ENCODE results near the gene SDK1. TPM values are rescaled to one million over a fixed set of nuclear protein-coding genes. Genes with fewer than 3 reads are reported as not detected.

The SDK1 gene
- total RNA-seq, 1 experiment from 2014 or later, result 7.1 TPM

GRCh38 chr7:4168541-4168940 lies 867.5 kb downstream of the SDK1 start:
- Mint-ChIP-seq H3K9me3 (ENCODE audit: unreplicated experiment) (no peaks in the 10 kb centered on the region), H3K4me1 (ENCODE audit: low read depth, unreplicated experiment) (no peaks in the 10 kb centered on the region), H3K4me3 (ENCODE audit: unreplicated experiment) (no peak overlapping the region), H3K27ac (ENCODE audit: unreplicated experiment) (no peak overlapping the region), H3K27me3 (ENCODE audit: insufficient read depth, unreplicated experiment) (no peaks in the 10 kb centered on the region), H3K36me3 (ENCODE audit: insufficient read depth, unreplicated experiment) (no peaks in the 10 kb centered on the region)
- Histone ChIP-seq H3K9me3 (no peaks in the 10 kb centered on the region), H3K36me3 (ENCODE audit: control insufficient read depth, insufficient read depth, low read length) (no peaks in the 10 kb centered on the region), H3K4me3 (ENCODE audit: low read depth, low read length) (no peak overlapping the region), H3K27me3 (replicated peaks; ENCODE audit: control insufficient read depth, insufficient read depth, low read length) (no peaks in the 10 kb centered on the region), H3K4me1 (no peaks in the 10 kb centered on the region)
- no TSS peak for BruUV-seq (replicated peaks)
- no peak for DNase-seq
- POLR2A ChIA-PET, result no interaction called here
- intact Hi-C loops (cut with micrococcal nuclease; ENCODE audit: unreplicated experiment), result no loop called here
- no peak for TF ChIP-seq CTCF (IDR thresholded peaks at IDR 0.05; ENCODE audit: insufficient read depth in 1 of 2, low read depth in 1 of 2, low read length in 1 of 2, severe bottlenecking in 1 of 2, unreplicated experiment in 1 of 2)
- CTCF ChIA-PET, result no interaction called here

- no peak for DNase-seq
- H3K27me3 ChIP-seq (replicated peaks; ENCODE audit: control insufficient read depth, insufficient read depth, low read length), result no peaks in the 10 kb centered on the region
- no peaks in the 10 kb centered on the region for H3K9me3 Mint-ChIP-seq (ENCODE audit: unreplicated experiment)
- no peak overlapping the region for H3K4me3 ChIP-seq (ENCODE audit: low read depth, low read length)
- no peak overlapping the region for H3K4me3 Mint-ChIP-seq (ENCODE audit: unreplicated experiment)
- no TSS peak for BruUV-seq (replicated peaks)
- CTCF ChIA-PET, result no interaction called here
- H3K36me3 ChIP-seq (ENCODE audit: control insufficient read depth, insufficient read depth, low read length), result no peaks in the 10 kb centered on the region
- H3K9me3 ChIP-seq, result no peaks in the 10 kb centered on the region
- POLR2A ChIA-PET, result no interaction called here
- no peaks in the 10 kb centered on the region for H3K36me3 Mint-ChIP-seq (ENCODE audit: insufficient read depth, unreplicated experiment)
- intact Hi-C loops (cut with micrococcal nuclease; ENCODE audit: unreplicated experiment), result no loop called here
- H3K4me1 Mint-ChIP-seq (ENCODE audit: low read depth, unreplicated experiment), result no peaks in the 10 kb centered on the region
- H3K27me3 Mint-ChIP-seq (ENCODE audit: insufficient read depth, unreplicated experiment), result no peaks in the 10 kb centered on the region
- no peak overlapping the region for H3K27ac Mint-ChIP-seq (ENCODE audit: unreplicated experiment)
- H3K4me1 ChIP-seq, result no peaks in the 10 kb centered on the region
- TF ChIP-seq CTCF (IDR thresholded peaks at IDR 0.05; ENCODE audit: insufficient read depth in 1 of 2, low read depth in 1 of 2, low read length in 1 of 2, severe bottlenecking in 1 of 2, unreplicated experiment in 1 of 2), result no peak
Measured at GRCh38 chr7:4169455-4169854, 868.4 kb downstream of the SDK1 start.

- Histone ChIP-seq H3K27me3 (replicated peaks; ENCODE audit: control insufficient read depth, insufficient read depth, low read length) (no peaks in the 10 kb centered on the region), H3K4me3 (ENCODE audit: low read depth, low read length) (no peak overlapping the region), H3K9me3 (no peaks in the 10 kb centered on the region), H3K4me1 (no peaks in the 10 kb centered on the region), H3K36me3 (ENCODE audit: control insufficient read depth, insufficient read depth, low read length) (no peaks in the 10 kb centered on the region)
- intact Hi-C loops (cut with micrococcal nuclease; ENCODE audit: unreplicated experiment), result no loop called here
- Mint-ChIP-seq H3K27me3 (ENCODE audit: insufficient read depth, unreplicated experiment) (no peaks in the 10 kb centered on the region), H3K36me3 (ENCODE audit: insufficient read depth, unreplicated experiment) (no peaks in the 10 kb centered on the region), H3K4me3 (ENCODE audit: unreplicated experiment) (no peak overlapping the region), H3K27ac (ENCODE audit: unreplicated experiment) (no peak overlapping the region), H3K9me3 (ENCODE audit: unreplicated experiment) (no peaks in the 10 kb centered on the region), H3K4me1 (ENCODE audit: low read depth, unreplicated experiment) (no peaks in the 10 kb centered on the region)
- no TSS peak for BruUV-seq (replicated peaks)
- ChIA-PET CTCF (no interaction called here), POLR2A (no interaction called here)
- no peak for TF ChIP-seq CTCF (IDR thresholded peaks at IDR 0.05; ENCODE audit: insufficient read depth in 1 of 2, low read depth in 1 of 2, low read length in 1 of 2, severe bottlenecking in 1 of 2, unreplicated experiment in 1 of 2)
- no peak for DNase-seq
Measured at GRCh38 chr7:4170997-4171786, 870.1 kb downstream of the SDK1 start.

Data from Caco-2 (cell line).